IMR-90 (cell line): ENCODE measurements around the gene PTBP1. TPM values are rescaled to one million over a fixed set of nuclear protein-coding genes. Genes with fewer than 3 reads are reported as not detected.

Source experiments
- ATAC-seq: fragments of 200-7000 bp; cut with Tn5 transposase; 2 replicates; pipeline ENCODE4 v1.9.1; 2020; ENCODE audit warnings: low read depth, mild to moderate bottlenecking, moderate library complexity
- BruUV-seq: library from RNA; stranded (reverse); fragments of 400-500 nt; replicated peaks from 2 replicates; lab custom pipeline; 2021; lab: Mats Ljungman, UMichigan
- CTCF ChIA-PET: fragments of 300-600 bp; formaldehyde crosslinking; extraction: SDS; loops from one replicate; lab custom pipeline; 2021; ENCODE audit warnings: antibody characterized with exemption; lab: Yijun Ruan, JAX
- POLR2A ChIA-PET: fragments of 300-600 bp; sonication (Branson Sonifier 250); formaldehyde crosslinking; loops from one replicate; lab custom pipeline; 2022; ENCODE audit warnings: antibody characterized with exemption; ENCODE audit not compliant: unreplicated experiment; lab: Charles Lee
- DNase-seq: peaks from one replicate; pipeline ENCODE4 v3.0.0; 2013
- H2AFZ ChIP-seq: replicated peaks from 2 replicates; pipeline ENCODE3; 2013; ENCODE audit warnings: low read length, mild to moderate bottlenecking; ENCODE audit not compliant: poor library complexity
- H2AK5ac ChIP-seq: 2 replicates; pipeline ENCODE4 v1.6.1; 2013; ENCODE audit warnings: low read depth, low read length, inconsistent platforms
- H2AK9ac ChIP-seq: replicated peaks from 2 replicates; pipeline ENCODE3; 2013; ENCODE audit warnings: mild to moderate bottlenecking, low read depth, low read length, moderate library complexity; ENCODE audit not compliant: poor library complexity
- H2BK120ac ChIP-seq: 2 replicates; pipeline ENCODE4 v1.6.1; 2013; ENCODE audit warnings: low read depth, low read length, inconsistent platforms
- H2BK15ac ChIP-seq: 3 replicates; pipeline ENCODE4 v1.6.1; 2013; ENCODE audit warnings: low read depth, low read length, inconsistent platforms
- H2BK20ac ChIP-seq: 2 replicates; pipeline ENCODE4 v1.6.1; 2013; ENCODE audit warnings: low read depth, mild to moderate bottlenecking, inconsistent platforms, low read length, moderate library complexity
- H2BK5ac ChIP-seq: 2 replicates; pipeline ENCODE4 v1.6.1; 2013; ENCODE audit warnings: mild to moderate bottlenecking, low read depth, low read length, inconsistent platforms; ENCODE audit not compliant: poor library complexity, severe bottlenecking
- H3K14ac ChIP-seq: replicated peaks from 2 replicates; pipeline ENCODE4 v1.6.1; 2013; ENCODE audit warnings: low read depth, low read length, inconsistent platforms
- H3K18ac ChIP-seq: 2 replicates; pipeline ENCODE4 v1.6.1; 2013; ENCODE audit warnings: low read depth, low read length, control low read depth
- H3K23ac ChIP-seq: 2 replicates; pipeline ENCODE4 v1.6.1; 2013; ENCODE audit warnings: low read depth, low read length, inconsistent platforms
- H3K27ac ChIP-seq: 2 replicates; pipeline ENCODE4 v1.5.1; 2013; ENCODE audit warnings: mild to moderate bottlenecking, control low read depth, low read length; ENCODE audit not compliant: insufficient read depth
- H3K27me3 ChIP-seq: 2 replicates; pipeline ENCODE4 v1.6.1; 2013; ENCODE audit warnings: low read length; ENCODE audit not compliant: control insufficient read depth, insufficient read depth
- H3K36me3 ChIP-seq: 2 replicates; pipeline ENCODE4 v1.6.1; 2013; ENCODE audit warnings: low read length, mixed read lengths; ENCODE audit not compliant: control insufficient read depth, insufficient read depth
- H3K4ac ChIP-seq: 2 replicates; pipeline ENCODE4 v1.6.1; 2013; ENCODE audit warnings: low read depth, low read length, inconsistent platforms
- H3K4me1 ChIP-seq: 2 replicates; pipeline ENCODE4 v1.6.1; 2013; ENCODE audit warnings: low read length, mixed read lengths; ENCODE audit not compliant: control insufficient read depth, insufficient read depth
- H3K4me2 ChIP-seq: 2 replicates; pipeline ENCODE4 v1.6.1; 2013; ENCODE audit warnings: low read depth, mild to moderate bottlenecking, control low read depth, low read length, moderate library complexity
- H3K4me3 ChIP-seq: 2 replicates; pipeline ENCODE4 v1.5.1; 2013; ENCODE audit warnings: low read depth, mild to moderate bottlenecking, control low read depth, low read length, moderate library complexity; ENCODE audit not compliant: insufficient read depth
- H3K56ac ChIP-seq: 2 replicates; pipeline ENCODE4 v1.6.1; 2013; ENCODE audit warnings: low read length, inconsistent platforms; ENCODE audit not compliant: insufficient read depth; ENCODE audit errors: extremely low read depth
- H3K79me1 ChIP-seq, 2 experiments: 2 replicates each; pipeline ENCODE4 v1.6.1; 2013; ENCODE audit warnings: low read length in 2 of 2, inconsistent platforms in 1 of 2, low read depth in 1 of 2
- H3K9ac ChIP-seq: 2 replicates; pipeline ENCODE4 v1.6.1; 2013; ENCODE audit warnings: low read depth, low read length, control low read depth
- H3K9me1 ChIP-seq: 2 replicates; pipeline ENCODE4 v1.6.1; 2013; ENCODE audit warnings: low read length, inconsistent platforms; ENCODE audit not compliant: insufficient read depth
- H3K9me3 ChIP-seq: 2 replicates; pipeline ENCODE4 v1.6.1; 2013; ENCODE audit warnings: low read length; ENCODE audit not compliant: control insufficient read depth, insufficient read depth
- H4K20me1 ChIP-seq: 2 replicates; pipeline ENCODE4 v1.6.1; 2013; ENCODE audit warnings: low read length, inconsistent platforms; ENCODE audit not compliant: insufficient read depth
- H4K5ac ChIP-seq: 2 replicates; pipeline ENCODE4 v1.6.1; 2013; ENCODE audit warnings: mild to moderate bottlenecking, low read depth, low read length, control low read depth
- H4K8ac ChIP-seq, 2 experiments: 2 replicates each; pipeline ENCODE4 v1.6.1; 2013; ENCODE audit warnings: low read depth in 2 of 2, low read length in 2 of 2, control low read depth in 1 of 2, inconsistent platforms in 1 of 2
- H4K91ac ChIP-seq: 2 replicates; pipeline ENCODE4 v1.6.1; 2013; ENCODE audit warnings: low read depth, low read length, inconsistent platforms; ENCODE audit not compliant: insufficient read depth
- NFE2L2 ChIP-seq: fragments of 150-350 bp; IDR thresholded peaks from 2 replicates; pipeline ENCODE4 v1.6.1; 2016; ENCODE audit warnings: low read depth, mild to moderate bottlenecking, low read length
- WGBS, 2 experiments: methylation state at CpG; one replicate each; pipeline versions ENCODE4 v1.1.5 to v1.1.7; 2013; ENCODE audit warnings: missing lambda C conversion rate in 2 of 2; ENCODE audit not compliant: insufficient read length in 1 of 2; ENCODE audit errors: extremely low coverage in 2 of 2; 5-methylcytosine and 5-hydroxymethylcytosine counted together
- dilution Hi-C: fragments of 300-500 bp; cut with HindIII; formaldehyde crosslinking; loops from one replicate; pipeline ENCODE4 v1.14.3; 2018; ENCODE audit warnings: low sequenced_read_pairs; ENCODE audit not compliant: unreplicated experiment
- in situ Hi-C: fragments of 300-500 bp; cut with MboI; formaldehyde crosslinking; loops from 3 replicates; pipeline ENCODE4 v1.14.3; 2019; ENCODE audit warnings: low sequenced_read_pairs, inconsistent platforms, mixed read lengths
- intact Hi-C: fragments of 100-400 bp; cut with micrococcal nuclease; formaldehyde crosslinking; loops from 2 replicates; pipeline ENCODE4 v1.10.0; 2022
- polyA plus RNA-seq, 3 experiments: library from polyadenylated mRNA; depleted of rRNA; stranded (reverse); fragments of >200 nt; gene quantifications; 2 replicates each; pipeline ENCODE4 v1.2.3, GENCODE V29; 2012; ENCODE audit warnings: low replicate concordance in 1 of 3
- total RNA-seq: library from RNA; depleted of rRNA; stranded (reverse); fragments of >200 nt; gene quantifications from 2 replicates; pipeline ENCODE4 v1.2.3, GENCODE V29; 2012
- TF ChIP-seq, protein P1 (sequence below): fragments of 150-350 bp; IDR thresholded peaks from 2 replicates; pipeline ENCODE4 v1.6.1; 2017; ENCODE audit warnings: mild to moderate bottlenecking, antibody characterized with exemption, low read length, low read depth

PTBP1 gene
- total and polyA plus RNA-seq, 2 of the 4 experiments (the other 2 are of a cell fraction) = 146 to 269 TPM

DNA sequence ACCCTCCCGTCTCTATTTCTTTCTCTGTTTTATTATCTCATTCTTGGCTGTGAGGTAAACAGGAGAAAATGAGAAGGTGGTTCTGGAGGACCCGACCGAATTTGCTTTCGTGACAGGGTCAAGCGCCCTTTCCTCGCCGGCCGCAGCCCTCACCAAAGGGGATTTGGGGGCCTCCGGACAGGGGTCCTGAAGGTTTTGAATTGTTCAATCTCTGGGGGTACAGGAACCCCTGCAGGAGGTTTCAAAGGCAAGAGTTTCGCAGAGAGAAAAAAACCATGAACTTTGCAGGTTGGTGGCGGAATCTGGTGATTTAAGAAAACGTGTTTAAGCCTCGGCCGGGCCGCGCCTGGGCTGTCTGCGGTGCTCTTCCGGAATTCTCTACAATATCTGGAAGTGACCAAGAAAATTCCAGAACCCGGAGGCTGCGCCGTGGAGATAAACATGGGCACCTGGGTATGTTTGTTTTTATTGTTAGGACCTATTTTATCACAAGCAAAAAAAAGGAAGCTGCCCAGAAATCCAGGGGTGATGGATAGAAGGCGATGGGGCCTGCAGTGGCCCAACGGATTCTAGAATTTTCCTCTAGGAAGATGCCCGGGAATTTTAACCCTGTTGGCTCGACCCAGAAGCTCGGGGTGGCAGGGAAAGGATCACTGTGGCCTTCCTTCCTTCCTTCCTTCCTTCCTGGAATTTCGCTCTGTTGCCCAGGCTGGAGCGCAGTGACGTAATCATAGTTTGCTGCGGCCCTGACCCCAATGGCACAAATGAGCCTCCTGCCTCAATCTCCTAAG, 14.2 kb upstream of the PTBP1 start:
- Histone ChIP-seq H2AFZ (peak overlapping the region; percentile 80), H2AK9ac (peak overlapping the region; percentile 75), H3K4me3 (no peak overlapping the region; the same call in 1 of the 2 replicates), H3K23ac (peak overlapping the region; percentile 76), H3K79me1 (peaks cover 2 to 38% of the 10 kb centered on the region in 2 experiments; a peak in 2 of 4 replicates), H3K18ac (peak overlapping the region; percentile 53), H3K27ac (peak overlapping the region; percentile 12; the same call in 1 of the 2 replicates), H3K9ac (no peak overlapping the region), H3K9me1 (peaks cover 15% of the 10 kb centered on the region), H3K4me1 (peaks cover 19% of the 10 kb centered on the region), H2BK120ac (peak overlapping the region; percentile 96), H2BK20ac (peak overlapping the region; percentile 80), H4K91ac (peak overlapping the region; percentile 85), H3K27me3 (no peaks in the 10 kb centered on the region), H3K4ac (peak overlapping the region; percentile 89), H3K9me3 (no peaks in the 10 kb centered on the region), H3K36me3 (no peaks in the 10 kb centered on the region), H3K56ac (peak overlapping the region; percentile 50; the same call in 1 of the 2 replicates), H2BK15ac (peak overlapping the region; percentile 77; the same call in 1 of the 3 replicates), H3K14ac (peak overlapping the region; percentile 90), H2AK5ac (peak overlapping the region; percentile 81), H4K5ac (peak overlapping the region; percentile 59), H3K4me2 (peak overlapping the region; percentile 66), H2BK5ac (no peak overlapping the region), H4K20me1 (peaks cover 3% of the 10 kb centered on the region; the same call in 1 of the 2 replicates), H4K8ac (peak overlapping the region; percentile 82 to 90; a peak in 3 of 4 replicates)
- in situ Hi-C loops (no loop called here), dilution Hi-C loops (no loop called here), intact Hi-C loops (loop anchor here (2.0 kb wide), 1 partner anchor 14 kb away; the partner anchor contains the start of gene PTBP1)
- ChIA-PET POLR2A (no interaction called here), CTCF (no interaction called here)
- TF ChIP-seq, protein P1, sequence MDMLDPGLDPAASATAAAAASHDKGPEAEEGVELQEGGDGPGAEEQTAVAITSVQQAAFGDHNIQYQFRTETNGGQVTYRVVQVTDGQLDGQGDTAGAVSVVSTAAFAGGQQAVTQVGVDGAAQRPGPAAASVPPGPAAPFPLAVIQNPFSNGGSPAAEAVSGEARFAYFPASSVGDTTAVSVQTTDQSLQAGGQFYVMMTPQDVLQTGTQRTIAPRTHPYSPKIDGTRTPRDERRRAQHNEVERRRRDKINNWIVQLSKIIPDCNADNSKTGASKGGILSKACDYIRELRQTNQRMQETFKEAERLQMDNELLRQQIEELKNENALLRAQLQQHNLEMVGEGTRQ = no peak
- no peak for TF ChIP-seq NFE2L2
- no TSS peak for BruUV-seq
- WGBS, 2 experiments = 83% methylated on average over 7 of the region's 30 CpGs; no CpG with 5 or more reads in 1 of the 2 experiments
- ATAC-seq (no peak), DNase-seq (no peak)
